ENCODE data around the gene CDK11B.

CDK11B gene

DNA sequence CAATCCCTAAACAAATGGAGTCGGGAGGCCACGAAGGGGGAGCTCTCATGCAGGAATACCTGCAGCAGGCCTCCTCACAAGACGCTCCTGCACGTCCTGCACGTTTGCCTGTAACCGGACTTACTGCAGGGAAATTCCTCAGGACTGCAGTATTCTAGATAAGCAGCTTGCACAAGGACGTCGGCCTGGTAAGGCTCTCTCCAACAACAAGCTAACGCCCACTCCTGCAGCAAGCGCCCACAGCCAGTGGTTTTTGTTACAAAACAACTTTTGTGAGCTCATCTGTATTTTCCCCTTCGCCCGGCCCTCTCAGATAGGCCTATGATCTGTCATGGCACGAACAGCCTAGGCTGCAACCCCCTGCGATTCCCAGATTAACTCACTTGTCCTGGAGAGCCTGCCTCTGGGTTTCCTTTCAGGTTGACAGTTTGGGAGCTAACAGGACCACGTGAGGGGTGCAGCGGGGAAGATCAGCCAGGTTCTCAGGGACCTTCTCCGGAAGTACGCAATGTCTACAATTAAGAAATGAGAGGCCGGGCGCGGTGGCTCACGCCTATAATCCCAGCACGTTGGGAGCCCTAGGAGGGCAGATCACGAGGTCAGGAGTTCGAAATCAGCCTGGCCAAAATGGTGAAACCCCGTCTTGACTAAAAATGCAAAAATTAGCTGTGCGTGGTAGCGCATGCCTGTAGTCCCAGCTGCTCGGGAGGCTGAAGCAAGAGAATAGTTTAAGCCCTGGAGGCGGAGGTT is 44.4 kb downstream of the CDK11B start:
- no peak for DNase-seq

GRCh38 chr1:1613509-1614082 is 45.2 kb downstream of the CDK11B start:
- no peak for DNase-seq

DNA sequence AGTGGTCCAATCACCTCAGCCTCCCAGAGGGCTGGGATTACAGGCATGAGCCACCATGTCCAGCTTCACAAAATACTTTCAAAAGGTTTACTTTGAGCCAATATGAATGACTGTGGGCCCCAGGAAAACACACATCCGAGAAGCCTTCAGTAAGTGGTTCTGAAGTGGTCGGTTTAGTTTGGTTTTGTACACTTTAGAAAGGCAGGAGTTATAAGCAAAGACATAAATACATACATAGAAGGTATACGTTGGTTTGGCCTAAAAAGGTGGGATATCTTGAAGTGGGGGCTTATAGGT is 46.8 kb downstream of the CDK11B start:
- no peak for DNase-seq

DNA sequence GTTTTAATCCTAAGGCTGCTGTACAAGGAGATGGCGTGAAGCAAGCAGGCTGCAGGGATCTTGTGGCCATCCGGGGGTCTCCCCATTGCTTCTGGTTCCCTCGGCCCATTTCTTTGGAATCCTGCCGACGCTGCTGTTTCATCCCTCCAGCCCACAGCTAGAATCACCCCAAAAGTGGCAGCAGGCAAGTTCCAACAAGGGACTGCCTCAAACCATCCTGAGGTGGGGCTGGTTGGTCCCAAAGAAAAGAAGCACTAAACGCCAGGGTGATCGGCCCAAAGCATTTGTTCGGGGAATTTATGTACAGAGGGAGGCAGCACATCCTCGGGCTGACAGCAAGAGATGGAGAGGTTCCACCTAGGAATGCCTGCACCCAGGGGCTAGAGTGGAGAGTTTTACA is 48.0 kb downstream of the CDK11B start:
- DNase-seq = no peak

DNA sequence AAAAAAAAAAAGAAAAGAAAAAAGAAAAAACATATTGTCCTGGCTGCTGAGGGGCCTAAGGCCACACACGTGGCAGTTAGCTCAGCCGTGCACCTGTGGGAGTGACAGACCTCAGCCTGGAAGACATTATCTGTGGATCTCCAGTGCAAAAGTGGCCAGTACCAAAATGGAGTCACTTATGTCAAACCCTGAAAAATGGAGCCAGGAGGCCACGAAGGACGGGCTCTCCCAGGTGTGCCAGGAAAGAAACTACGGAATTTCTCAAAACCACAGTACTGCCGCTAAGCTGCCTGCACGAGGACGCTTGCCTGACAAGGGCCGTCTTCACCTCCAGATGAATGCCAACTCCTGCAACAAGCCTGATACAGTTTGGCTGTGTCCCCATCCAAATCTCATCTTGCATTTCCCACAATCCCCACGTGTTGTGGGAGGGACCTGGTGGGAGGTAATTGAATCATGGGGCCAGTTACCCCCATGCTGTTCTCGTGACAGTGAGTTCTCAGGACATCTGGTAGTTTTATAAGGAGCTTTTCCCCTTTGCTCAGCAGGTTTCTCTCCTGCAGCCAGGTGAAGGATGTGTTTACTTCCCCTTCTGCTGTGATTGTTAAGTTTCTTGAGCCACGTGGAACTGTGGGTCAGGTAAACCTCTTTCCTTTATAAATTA is 48.9 kb downstream of the CDK11B start:
- DNase-seq = no peak

DNA sequence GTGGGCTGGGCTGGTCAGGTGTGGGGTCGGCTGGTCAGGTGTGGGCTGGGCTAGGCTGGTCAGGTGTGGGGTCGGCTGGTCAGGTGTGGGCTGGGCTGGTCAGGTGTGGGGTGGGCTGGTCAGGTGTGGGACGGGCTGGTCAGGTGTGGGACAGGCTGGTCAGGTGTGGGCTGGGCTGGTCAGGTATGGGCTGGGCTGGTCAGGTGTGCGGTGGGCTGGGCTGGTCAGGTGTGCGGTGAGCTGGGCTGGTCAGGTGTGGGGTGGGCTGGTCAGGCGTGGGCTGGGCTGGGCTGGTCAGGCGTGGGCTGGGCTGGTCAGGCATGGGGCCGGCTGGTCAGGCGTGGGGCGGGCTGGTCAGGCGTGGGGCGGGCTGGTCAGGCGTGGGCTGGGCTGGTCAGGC is 52.6 kb downstream of the CDK11B start:
- DNase-seq = no peak

- DNase-seq = no peak
These were observed 53.1 kb downstream of the CDK11B start for GRCh38 chr1:1605724-1606123.

- no peak for DNase-seq
These were observed 53.7 kb downstream of the CDK11B start for GRCh38 chr1:1605034-1605591.

GRCh38 chr1:1604374-1605033 is 54.3 kb downstream of the CDK11B start:
- no peak for DNase-seq

DNA sequence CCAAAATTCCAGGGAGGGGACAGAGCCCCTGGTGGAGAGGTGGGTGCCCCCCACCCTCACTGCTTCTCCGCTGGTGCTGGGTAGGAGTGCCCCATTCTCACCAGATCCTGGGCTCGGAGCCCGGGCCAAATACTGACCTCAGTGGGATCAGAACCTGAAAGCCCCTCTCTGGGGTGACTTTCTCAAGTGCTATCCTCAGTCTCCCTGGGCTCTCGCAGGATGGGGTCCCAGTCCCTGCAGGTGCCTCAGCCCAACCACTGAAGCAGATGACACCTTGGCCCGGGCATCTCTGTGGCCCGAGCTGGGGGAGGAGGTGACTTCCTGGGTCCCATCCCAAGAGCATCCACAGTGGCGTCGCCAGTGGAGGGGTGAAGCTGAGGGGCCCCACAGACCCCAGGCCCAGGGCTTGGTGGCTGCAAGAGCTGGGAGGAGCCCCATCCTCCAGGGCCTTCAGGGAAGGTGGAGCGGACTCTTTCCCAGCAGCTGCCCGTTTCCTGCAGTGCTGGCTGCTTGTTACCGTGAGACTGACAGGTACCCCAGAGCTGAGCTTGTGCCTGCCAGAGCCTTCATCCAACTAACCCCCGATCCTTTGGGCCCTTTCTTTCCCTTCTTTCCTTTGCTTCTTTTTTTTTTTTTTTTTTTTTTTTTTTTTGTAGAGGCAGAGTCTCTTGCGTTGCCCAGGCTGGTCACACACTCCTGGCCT is 55.0 kb downstream of the CDK11B start:
- no peak for DNase-seq

DNA sequence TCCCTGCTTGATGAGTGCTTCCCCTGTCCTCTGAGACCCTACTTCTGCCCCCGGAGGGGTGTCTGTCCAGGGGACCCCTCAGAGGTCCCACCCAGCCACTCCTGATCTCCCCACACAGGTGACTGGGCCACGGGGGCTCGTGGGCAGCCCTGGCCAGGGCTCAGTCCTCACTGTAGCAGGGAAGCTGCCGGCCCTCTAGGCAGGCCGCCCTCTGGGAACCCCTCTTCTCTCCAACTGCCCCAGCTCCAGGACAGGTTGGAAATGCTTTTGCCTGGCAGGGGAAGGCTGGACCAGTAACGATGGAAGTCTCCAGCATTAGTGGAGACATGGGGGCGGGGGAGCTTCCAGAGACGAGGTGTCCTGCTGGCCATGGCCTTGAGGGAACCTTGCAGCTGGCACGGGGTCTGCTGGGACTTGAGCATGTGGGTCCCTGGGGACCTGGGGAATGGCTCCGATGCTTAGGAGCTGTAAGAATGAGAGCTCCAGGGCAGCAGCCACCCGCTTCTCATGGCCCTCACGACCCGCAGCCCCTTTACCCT is 55.8 kb downstream of the CDK11B start:
- no peak for DNase-seq

DNA sequence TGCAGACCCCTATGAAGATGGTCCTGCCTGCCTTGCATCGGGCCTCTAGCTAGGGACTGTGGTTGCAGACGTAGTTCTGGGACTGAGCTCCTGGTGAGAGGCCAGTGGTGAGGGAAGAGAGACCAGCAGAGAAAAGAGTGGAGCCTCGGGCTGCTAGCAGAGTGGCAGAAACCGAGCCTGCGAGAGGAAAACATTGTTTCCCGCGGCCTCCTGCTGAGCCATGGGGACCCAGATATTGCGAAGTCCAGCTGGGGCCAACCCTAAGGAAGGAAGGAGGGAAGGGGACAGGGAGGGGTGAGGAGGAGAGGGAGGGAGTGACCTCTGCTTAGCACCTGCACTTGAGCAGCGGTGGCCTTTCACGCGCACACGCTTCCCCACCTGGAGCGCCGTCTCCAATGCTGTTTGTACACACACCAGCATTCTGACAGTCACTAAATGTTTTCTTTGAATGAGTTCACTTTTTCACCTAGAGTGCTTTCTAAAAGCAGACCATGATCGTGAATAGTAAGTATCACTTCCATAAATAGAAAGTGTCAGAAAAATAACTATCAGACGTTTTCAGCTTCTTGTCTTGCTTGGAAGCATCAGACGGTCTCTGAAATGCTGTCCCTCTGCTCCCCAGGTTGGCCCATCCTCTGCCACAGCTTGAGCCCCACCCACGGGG is 56.4 kb downstream of the CDK11B start:
- DNase-seq = no peak

GRCh38 chr1:1601564-1602303 is 57.1 kb downstream of the CDK11B start:
- DNase-seq = no peak

- DNase-seq = no peak
These were observed 57.8 kb downstream of the CDK11B start for GRCh38 chr1:1600861-1601563.

DNA sequence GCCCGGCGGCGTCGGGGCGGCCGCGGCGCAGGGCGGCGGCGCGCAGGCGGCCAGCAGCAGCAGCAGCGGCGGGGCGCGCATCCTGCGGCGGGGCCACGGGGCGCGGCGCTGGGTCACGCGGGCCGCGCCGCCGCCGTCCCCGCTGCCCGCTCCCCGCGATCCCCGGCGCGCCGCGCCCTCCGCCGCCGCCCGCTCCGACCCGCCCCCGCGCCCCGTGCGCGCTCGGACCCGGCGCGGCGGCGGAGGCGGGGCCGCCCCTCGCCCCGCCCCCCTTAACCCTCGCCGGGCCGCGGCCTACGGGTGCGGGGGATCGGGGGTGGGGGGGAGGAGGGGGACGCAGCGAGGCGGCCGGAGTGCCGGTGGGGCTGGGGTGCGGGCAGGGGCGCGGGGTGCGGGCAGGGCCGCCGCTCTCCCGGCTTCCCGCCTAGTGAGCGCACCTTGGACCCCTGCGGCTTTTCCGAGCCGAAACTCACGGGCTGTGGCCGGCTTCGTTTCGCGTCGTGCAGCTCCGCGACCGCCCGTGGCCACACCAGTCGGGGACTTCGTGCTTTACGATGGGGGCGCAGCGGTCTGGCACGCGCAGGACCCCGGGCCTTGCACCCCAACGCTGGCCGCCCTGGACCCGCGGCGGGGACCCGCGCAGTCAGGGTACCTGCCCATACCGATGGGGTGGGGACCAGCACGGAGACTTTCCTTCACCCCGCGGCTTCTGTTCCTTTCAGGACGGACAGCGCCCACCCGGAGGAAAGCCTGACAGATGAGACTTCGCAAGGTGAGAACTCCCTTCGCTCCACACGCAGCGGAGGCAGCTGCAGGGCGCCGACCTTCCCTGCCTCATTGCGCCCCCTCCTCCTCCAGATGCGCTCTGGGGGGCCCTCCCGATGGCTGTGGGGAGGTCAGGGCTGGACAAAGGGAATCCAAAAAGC is 58.6 kb downstream of the CDK11B start, which contains the start of gene FNDC10:
Gene FNDC10, minus strand, starts transcription at position 201 of the 926 bp plus-strand sequence. Its CDS starts 120 bp downstream, at position 81.
- no peak for DNase-seq

GRCh38 chr1:1599030-1599934 is 59.5 kb downstream of the CDK11B start:
- no peak for DNase-seq

DNA sequence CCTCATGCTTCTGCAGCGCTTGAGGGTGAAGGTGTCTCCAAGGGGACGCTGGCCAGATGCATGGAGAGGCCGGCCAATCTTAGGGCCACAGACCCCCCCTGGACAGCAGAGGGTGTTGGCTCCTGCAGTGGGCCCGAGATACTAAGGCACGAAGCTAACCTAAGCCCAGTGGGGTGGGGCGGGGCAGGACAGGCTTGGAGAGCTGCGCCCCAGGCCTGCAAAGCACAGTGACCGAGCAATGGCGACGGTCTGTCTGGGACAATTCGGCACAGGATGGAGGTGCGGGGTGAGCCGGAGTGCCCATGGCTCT is 60.1 kb downstream of the CDK11B start:
- no peak for DNase-seq

GRCh38 chr1:1598051-1598719 is 60.6 kb downstream of the CDK11B start:
- no peak for DNase-seq

Measured in NCI-H187 (cell line).